ENCODE measurements around the gene TEX22.
A peak's percentile ranks its signal among the peaks of the same experiment; 100 is the strongest.

Gene TEX22

GRCh38 chr14:105450123-105450505 lies 51.8 kb downstream of the TEX22 start (continued):
- no peak for TF ChIP-seq PRDM10 (tag by site-specific recombination; IDR thresholded peaks at IDR 0.05)
- TF ChIP-seq ZNF624 (tag by site-specific recombination; IDR thresholded peaks at IDR 0.05), result no peak
- no peak for TF ChIP-seq ZNF18 (tag by site-specific recombination; IDR thresholded peaks at IDR 0.05)
- TF ChIP-seq ZBTB7A (tag by site-specific recombination; IDR thresholded peaks at IDR 0.05; ENCODE audit: low read depth), result no peak
- no peak for TF ChIP-seq ZNF221 (tag by site-specific recombination; IDR thresholded peaks at IDR 0.05; ENCODE audit: borderline replicate concordance)
- TF ChIP-seq ZNF121 (tag by site-specific recombination; IDR thresholded peaks at IDR 0.05), result no peak
- no peak for TF ChIP-seq INSM2 (tag by site-specific recombination; IDR thresholded peaks at IDR 0.05)
- no peak for TF ChIP-seq BCL11B (tag by site-specific recombination; IDR thresholded peaks at IDR 0.05; ENCODE audit: low read depth)

- CTCF ChIA-PET, result no interaction called here
- Histone ChIP-seq H3K27ac (ENCODE audit: extremely low read depth, low read depth, low read length) (no peak overlapping the region), H3K9me3 (ENCODE audit: control insufficient read depth, insufficient read depth, low read depth, low read length) (no peaks in the 10 kb centered on the region), H3K4me3 (ENCODE audit: low read depth, low read length) (no peak overlapping the region), H3K4me1 (ENCODE audit: control insufficient read depth, insufficient read depth, low read length) (no peaks in the 10 kb centered on the region), H3K36me3 (ENCODE audit: control insufficient read depth in 2 of 2, insufficient read depth in 1 of 2, low read length in 2 of 2) (peaks cover 13 to 76% of the 10 kb centered on the region in 2 experiments; a peak in 2 of 3 replicates)
- POLR2A ChIA-PET, result no interaction called here
- TF ChIP-seq ZBTB26 (tag by site-specific recombination; optimal IDR thresholded peaks at IDR 0.05) (no peak), ZNF600 (tag by site-specific recombination; IDR thresholded peaks at IDR 0.05) (peak; percentile 87), ZBTB8A (tag by site-specific recombination; IDR thresholded peaks at IDR 0.05) (peak; percentile 35)
Observed at GRCh38 chr14:105450864-105451720, 52.8 kb downstream of the TEX22 start.

- TF ChIP-seq PRDM4 (tag by site-specific recombination; IDR thresholded peaks at IDR 0.05) (no peak), REST (tag by site-specific recombination; IDR thresholded peaks at IDR 0.05) (0 out of 2 replicates have a peak, but pooled peaks have one; percentile 33)
- Histone ChIP-seq H3K27ac (ENCODE audit: extremely low read depth, low read depth, low read length) (no peak overlapping the region), H3K4me3 (ENCODE audit: low read depth, low read length) (no peak overlapping the region), H3K4me1 (ENCODE audit: control insufficient read depth, insufficient read depth, low read length) (no peaks in the 10 kb centered on the region), H3K9me3 (ENCODE audit: control insufficient read depth, insufficient read depth, low read depth, low read length) (no peaks in the 10 kb centered on the region), H3K36me3 (ENCODE audit: control insufficient read depth in 2 of 2, insufficient read depth in 1 of 2, low read length in 2 of 2) (peaks cover 13 to 82% of the 10 kb centered on the region in 2 experiments; a peak in 2 of 3 replicates)
- POLR2A ChIA-PET, result no interaction called here
- CTCF ChIA-PET, result interaction anchor here (1.1 kb wide), 1 partner anchor 28 kb away, joined by 6 read pairs; no protein-coding TSS in a partner anchor
Observed at GRCh38 chr14:105452963-105453362, 54.6 kb downstream of the TEX22 start.
